ENCODE measurements around the gene TCF7L1.

- TF ChIP-seq ZNF274 (IDR thresholded peaks at IDR 0.05; ENCODE audit: low read depth, low read length) (no peak), SUZ12 (IDR thresholded peaks at IDR 0.05; ENCODE audit: extremely low read depth, insufficient read depth, insufficient read length) (no peak)
These were observed 113.2 kb downstream of the TCF7L1 start for GRCh38 chr2:85246348-85246747.

All from NT2/D1 (cell line).